SK-N-SH (cell line): Measurements from ENCODE around the gene TMEM51. TPM values are rescaled to one million over a fixed set of nuclear protein-coding genes. Genes with fewer than 3 reads are reported as not detected.

ENCODE experiments used
- CTCF ChIA-PET: fragments of 300-600, 350-600 bp; formaldehyde crosslinking; extraction: SDS; loops from one replicate; lab custom pipeline; 2021; lab: Yijun Ruan, JAX
- POLR2A ChIA-PET: fragments of 350-600 bp; sonication (Branson Sonifier 250); formaldehyde crosslinking; extraction: SDS; loops from one replicate; lab custom pipeline; 2020; ENCODE audit warnings: antibody characterized with exemption, inconsistent platforms; lab: Yijun Ruan, JAX
- DNase-seq: peaks from one replicate; pipeline ENCODE4 v3.0.0; 2012
- H2AFZ ChIP-seq: fragments of 200-600 bp; sonication (generic); 2 replicates; pipeline ENCODE4 v1.8.1; 2016; ENCODE audit warnings: antibody characterized with exemption, mild to moderate bottlenecking, low read depth
- H3F3A ChIP-seq: fragments of 200-600 bp; sonication (generic); replicated peaks from 2 replicates; pipeline ENCODE3; 2016; ENCODE audit warnings: antibody characterized with exemption, mild to moderate bottlenecking; ENCODE audit not compliant: insufficient read depth
- H3K27ac ChIP-seq, 2 experiments: fragments of 200-500 bp in 1 of 2; fragments of 200-600 bp in 1 of 2; sonication (Bioruptor generic) in 1 of 2; sonication (generic), shearing (Covaris generic) in 1 of 2; 2 replicates each; pipeline versions ENCODE4 v1.5.1 to v1.6.1; 2014 to 2016; ENCODE audit warnings: low read depth in 2 of 2, inconsistent platforms in 1 of 2, low read length in 1 of 2, mild to moderate bottlenecking in 1 of 2, mixed read lengths in 1 of 2
- H3K27me3 ChIP-seq: fragments of 200-600 bp; sonication (generic), shearing (Covaris generic); 2 replicates; pipeline ENCODE4 v1.6.1; 2016; ENCODE audit warnings: mixed run types; ENCODE audit not compliant: insufficient read depth
- H3K36me3 ChIP-seq, 2 experiments: fragments of 200-500 bp in 1 of 2; fragments of 200-600 bp in 1 of 2; sonication (Bioruptor generic) in 1 of 2; sonication (generic) in 1 of 2; replicated peaks in 1 of 2; 2 replicates each; pipeline versions ENCODE3 to v1.5.1; 2014 to 2016; ENCODE audit warnings: low read length in 1 of 2, mild to moderate bottlenecking in 1 of 2; ENCODE audit not compliant: insufficient read depth in 2 of 2, control insufficient read depth in 1 of 2
- H3K4me1 ChIP-seq, 2 experiments: fragments of 200-500 bp in 1 of 2; fragments of 200-600 bp in 1 of 2; sonication (Bioruptor generic) in 1 of 2; sonication (generic), shearing (Covaris generic) in 1 of 2; 2 replicates each; pipeline versions ENCODE4 v1.5.1 to v1.6.1; 2014 to 2016; ENCODE audit warnings: low read depth in 1 of 2, low read length in 1 of 2, mixed run types in 1 of 2; ENCODE audit not compliant: insufficient read depth in 2 of 2, control insufficient read depth in 1 of 2
- H3K4me2 ChIP-seq: fragments of 200-600 bp; sonication (generic), shearing (Covaris generic); 2 replicates; pipeline ENCODE4 v1.6.1; 2017; ENCODE audit warnings: mixed run types
- H3K4me3 ChIP-seq, 2 experiments: fragments of 200-500 bp in 1 of 2; fragments of 200-600 bp in 1 of 2; sonication (Bioruptor generic) in 1 of 2; sonication (generic), shearing (Covaris generic) in 1 of 2; 2 replicates each; pipeline versions ENCODE4 v1.5.1 to v1.8.1; 2014 to 2016; ENCODE audit warnings: low read depth in 2 of 2, inconsistent platforms in 1 of 2, low read length in 1 of 2, mild to moderate bottlenecking in 1 of 2, mixed read lengths in 1 of 2, moderate library complexity in 1 of 2
- H3K79me2 ChIP-seq: fragments of 200-600 bp; sonication (generic); 2 replicates; pipeline ENCODE4 v1.8.1; 2017; ENCODE audit warnings: mild to moderate bottlenecking; ENCODE audit not compliant: insufficient read depth
- H3K9ac ChIP-seq: fragments of 200-600 bp; sonication (generic); 2 replicates; pipeline ENCODE4 v1.6.1; 2017; ENCODE audit warnings: mixed run types
- H3K9me2 ChIP-seq: fragments of 200-600 bp; sonication (generic); 2 replicates; pipeline ENCODE4 v1.6.1; 2017; ENCODE audit warnings: mixed run types
- H3K9me3 ChIP-seq: fragments of 200-600 bp; sonication (generic); 2 replicates; pipeline ENCODE4 v1.6.1; 2017; ENCODE audit warnings: mixed run types, mild to moderate bottlenecking, moderate library complexity
- H4K20me1 ChIP-seq: fragments of 200-600 bp; sonication (generic); 2 replicates; pipeline ENCODE4 v1.6.1; 2017; ENCODE audit warnings: mild to moderate bottlenecking, mixed run types; ENCODE audit not compliant: insufficient read depth
- CHD2 ChIP-seq: fragments of 150-350 bp; IDR thresholded peaks from 2 replicates; pipeline ENCODE4 v1.6.1; 2018; ENCODE audit warnings: low read length; ENCODE audit not compliant: partially characterized antibody
- FOSL2 ChIP-seq: IDR thresholded peaks from 2 replicates; pipeline ENCODE4 v1.4.0; 2012; ENCODE audit warnings: low read depth, mild to moderate bottlenecking, moderate library complexity, borderline replicate concordance
- FOXJ3 ChIP-seq: sonication (generic); formaldehyde crosslinking; IDR thresholded peaks from 2 replicates; pipeline ENCODE4 v1.5.1; 2020; ENCODE audit warnings: mild to moderate bottlenecking, missing genetic modification reagents
- JUND ChIP-seq: IDR thresholded peaks from 2 replicates; pipeline ENCODE4 v1.4.0; 2012
- MEF2A ChIP-seq: IDR thresholded peaks from 2 replicates; pipeline ENCODE4 v1.4.0; 2012; ENCODE audit warnings: low read depth, borderline replicate concordance
- POLR2AphosphoS5 ChIP-seq: IDR thresholded peaks from 2 replicates; pipeline ENCODE4 v1.6.1; 2012; ENCODE audit warnings: low read depth, low read length
- RCOR1 ChIP-seq: fragments of 150-350 bp; IDR thresholded peaks from 2 replicates; pipeline ENCODE4 v1.6.1; 2017; ENCODE audit warnings: antibody characterized with exemption, low read length
- RFX5 ChIP-seq: IDR thresholded peaks from 2 replicates; pipeline ENCODE4 v1.6.1; 2012; ENCODE audit warnings: mild to moderate bottlenecking, improper control_type of control experiment, low read length
- RXRA ChIP-seq: IDR thresholded peaks from 2 replicates; pipeline ENCODE4 v1.4.0; 2012; ENCODE audit warnings: low read depth, mild to moderate bottlenecking, borderline replicate concordance
- TAF1 ChIP-seq: IDR thresholded peaks from 2 replicates; pipeline ENCODE4 v1.6.1; 2012; ENCODE audit warnings: low read depth, mild to moderate bottlenecking, low read length, moderate library complexity, borderline replicate concordance
- TEAD4 ChIP-seq: IDR thresholded peaks from 2 replicates; pipeline ENCODE4 v1.4.0; 2012; ENCODE audit warnings: mild to moderate bottlenecking, borderline replicate concordance; ENCODE audit not compliant: insufficient read depth
- YY1 ChIP-seq: IDR thresholded peaks from 2 replicates; pipeline ENCODE4 v1.4.0; 2012; ENCODE audit warnings: low read depth, mild to moderate bottlenecking
- WGBS: methylation state at CpG from one replicate; pipeline ENCODE4 v1.1.6; 2017; ENCODE audit warnings: low lambda C conversion rate; 5-methylcytosine and 5-hydroxymethylcytosine counted together
- polyA plus RNA-seq, 3 experiments: library from polyadenylated mRNA; depleted of rRNA; stranded (reverse); fragments of >200 nt; gene quantifications; 2 replicates each; pipeline ENCODE4 v1.2.3, GENCODE V29; 2012
- TF ChIP-seq, protein P1 (sequence below): IDR thresholded peaks from 2 replicates; pipeline ENCODE4 v1.4.0; 2012; ENCODE audit warnings: low read depth, borderline replicate concordance
- TF ChIP-seq, protein P2 (sequence below): fragments of 200-600 bp; sonication (generic); IDR thresholded peaks from 2 replicates; pipeline ENCODE4 v1.6.1; 2017; ENCODE audit warnings: antibody characterized with exemption, mild to moderate bottlenecking, moderate library complexity
- TF ChIP-seq, protein P3 (sequence below): IDR thresholded peaks from 2 replicates; pipeline ENCODE4; 2012
- TF ChIP-seq, protein P4 (sequence below): fragments of 150-350 bp; IDR thresholded peaks from 2 replicates; pipeline ENCODE4 v1.6.1; 2016; ENCODE audit warnings: mild to moderate bottlenecking, low read depth, low read length

TMEM51 gene
- polyA plus RNA-seq, 1 of the 3 experiments (the other 2 are of a cell fraction): 25.6 TPM

DNA sequence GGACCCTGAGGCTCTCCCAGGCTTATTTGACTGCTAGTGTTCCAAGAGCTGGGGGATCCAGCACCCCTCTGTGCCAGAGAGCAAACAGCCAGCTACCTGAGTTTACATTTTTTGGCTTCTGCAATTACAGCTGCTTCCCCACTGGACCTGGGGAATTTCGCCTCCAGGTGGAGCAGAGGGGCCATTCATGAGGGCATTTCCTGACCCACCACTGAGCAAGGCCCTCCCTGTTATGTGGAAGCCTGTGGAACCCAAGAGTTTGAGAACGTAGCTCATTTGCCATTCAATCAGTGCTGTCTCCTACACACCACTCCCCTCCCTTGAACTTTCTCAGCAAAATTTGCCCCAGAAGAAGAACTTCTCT, 42.7 kb upstream of the TMEM51 start:
- H2AFZ ChIP-seq: no peak overlapping the region
- H3F3A ChIP-seq: no peaks in the 10 kb centered on the region
- ChIA-PET POLR2A (no interaction called here), CTCF (interaction anchor here (0.6 to 3.6 kb wide), 6 partner anchors 11 to 221 kb away, joined by 3 to 20 read pairs (median 3); partner anchors contain the start of gene TMEM51)
- H4K20me1 ChIP-seq: no peaks in the 10 kb centered on the region
- WGBS: 79% methylated on average over 2 of the region's 2 CpGs
- H3K27me3 ChIP-seq: no peaks in the 10 kb centered on the region
- H3K27ac ChIP-seq: no peak overlapping the region
- H3K36me3 ChIP-seq: no peaks in the 10 kb centered on the region
- H3K79me2 ChIP-seq: no peaks in the 10 kb centered on the region
- peaks cover 0 to 6% of the 10 kb centered on the region in 2 experiments; a peak in 2 of 4 replicates for H3K4me1 ChIP-seq
- H3K9me2 ChIP-seq: no peaks in the 10 kb centered on the region
- DNase-seq: no peak
- H3K9ac ChIP-seq: no peak overlapping the region
- no peak for TF ChIP-seq RCOR1
- TF ChIP-seq, protein P1, sequence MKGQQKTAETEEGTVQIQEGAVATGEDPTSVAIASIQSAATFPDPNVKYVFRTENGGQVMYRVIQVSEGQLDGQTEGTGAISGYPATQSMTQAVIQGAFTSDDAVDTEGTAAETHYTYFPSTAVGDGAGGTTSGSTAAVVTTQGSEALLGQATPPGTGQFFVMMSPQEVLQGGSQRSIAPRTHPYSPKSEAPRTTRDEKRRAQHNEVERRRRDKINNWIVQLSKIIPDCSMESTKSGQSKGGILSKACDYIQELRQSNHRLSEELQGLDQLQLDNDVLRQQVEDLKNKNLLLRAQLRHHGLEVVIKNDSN: no peak
- no peak overlapping the region for H3K4me2 ChIP-seq
- no peak overlapping the region for H3K4me3 ChIP-seq
- H3K9me3 ChIP-seq: no peaks in the 10 kb centered on the region

DNA sequence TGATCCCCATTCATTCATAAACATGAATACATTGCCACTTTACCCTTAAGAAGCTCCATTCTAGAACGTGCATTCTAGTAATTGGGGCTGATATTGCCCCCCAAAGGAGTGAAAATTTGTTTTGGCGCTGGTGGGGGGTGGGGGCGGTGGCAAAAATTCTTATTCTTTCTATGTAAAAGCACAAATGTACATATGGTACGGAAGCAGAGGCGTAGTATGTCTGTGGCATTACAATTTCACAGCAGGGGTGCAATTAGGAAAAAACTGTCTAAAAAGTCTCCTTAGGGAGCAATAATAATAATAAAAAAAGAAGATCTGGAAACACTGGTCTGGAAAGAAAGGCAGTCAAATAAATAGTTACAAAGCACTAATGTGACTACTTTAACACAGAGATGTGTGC, 40.4 kb upstream of the TMEM51 start:
- WGBS: 79% methylated on average over 5 of the region's 5 CpGs
- Histone ChIP-seq H3K36me3 (no peaks in the 10 kb centered on the region), H3K27ac (no peak overlapping the region), H3K4me2 (no peak overlapping the region), H3K79me2 (no peaks in the 10 kb centered on the region), H3K9me3 (no peaks in the 10 kb centered on the region), H3K27me3 (no peaks in the 10 kb centered on the region), H3K4me1 (peaks cover 0 to 15% of the 10 kb centered on the region in 2 experiments; a peak in 2 of 4 replicates), H3K4me3 (no peak overlapping the region), H2AFZ (no peak overlapping the region), H4K20me1 (no peaks in the 10 kb centered on the region), H3F3A (no peaks in the 10 kb centered on the region), H3K9me2 (no peaks in the 10 kb centered on the region), H3K9ac (no peak overlapping the region)
- no peak for DNase-seq
- ChIA-PET POLR2A (no interaction called here), CTCF (interaction anchor here (1.3 to 3.6 kb wide), 3 partner anchors 13 to 40 kb away, joined by 3 to 20 read pairs (median 11); no protein-coding TSS in a partner anchor)
- no peak for TF ChIP-seq JUND
- no peak for TF ChIP-seq FOSL2
- TF ChIP-seq, protein P2, sequence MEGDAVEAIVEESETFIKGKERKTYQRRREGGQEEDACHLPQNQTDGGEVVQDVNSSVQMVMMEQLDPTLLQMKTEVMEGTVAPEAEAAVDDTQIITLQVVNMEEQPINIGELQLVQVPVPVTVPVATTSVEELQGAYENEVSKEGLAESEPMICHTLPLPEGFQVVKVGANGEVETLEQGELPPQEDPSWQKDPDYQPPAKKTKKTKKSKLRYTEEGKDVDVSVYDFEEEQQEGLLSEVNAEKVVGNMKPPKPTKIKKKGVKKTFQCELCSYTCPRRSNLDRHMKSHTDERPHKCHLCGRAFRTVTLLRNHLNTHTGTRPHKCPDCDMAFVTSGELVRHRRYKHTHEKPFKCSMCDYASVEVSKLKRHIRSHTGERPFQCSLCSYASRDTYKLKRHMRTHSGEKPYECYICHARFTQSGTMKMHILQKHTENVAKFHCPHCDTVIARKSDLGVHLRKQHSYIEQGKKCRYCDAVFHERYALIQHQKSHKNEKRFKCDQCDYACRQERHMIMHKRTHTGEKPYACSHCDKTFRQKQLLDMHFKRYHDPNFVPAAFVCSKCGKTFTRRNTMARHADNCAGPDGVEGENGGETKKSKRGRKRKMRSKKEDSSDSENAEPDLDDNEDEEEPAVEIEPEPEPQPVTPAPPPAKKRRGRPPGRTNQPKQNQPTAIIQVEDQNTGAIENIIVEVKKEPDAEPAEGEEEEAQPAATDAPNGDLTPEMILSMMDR: no peak
- TF ChIP-seq RFX5: no peak
- no peak for TF ChIP-seq POLR2AphosphoS5
- TF ChIP-seq FOXJ3 (CRISPR knock-in tag): no peak
- no peak for TF ChIP-seq RXRA
- TF ChIP-seq MEF2A: no peak
- TF ChIP-seq, protein P3, sequence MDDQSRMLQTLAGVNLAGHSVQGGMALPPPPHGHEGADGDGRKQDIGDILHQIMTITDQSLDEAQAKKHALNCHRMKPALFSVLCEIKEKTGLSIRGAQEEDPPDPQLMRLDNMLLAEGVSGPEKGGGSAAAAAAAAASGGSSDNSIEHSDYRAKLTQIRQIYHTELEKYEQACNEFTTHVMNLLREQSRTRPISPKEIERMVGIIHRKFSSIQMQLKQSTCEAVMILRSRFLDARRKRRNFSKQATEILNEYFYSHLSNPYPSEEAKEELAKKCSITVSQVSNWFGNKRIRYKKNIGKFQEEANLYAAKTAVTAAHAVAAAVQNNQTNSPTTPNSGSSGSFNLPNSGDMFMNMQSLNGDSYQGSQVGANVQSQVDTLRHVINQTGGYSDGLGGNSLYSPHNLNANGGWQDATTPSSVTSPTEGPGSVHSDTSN: no peak
- no peak for TF ChIP-seq CHD2
- no peak for TF ChIP-seq TAF1
- no peak for TF ChIP-seq TEAD4
- TF ChIP-seq YY1: no peak
- TF ChIP-seq, protein P4, sequence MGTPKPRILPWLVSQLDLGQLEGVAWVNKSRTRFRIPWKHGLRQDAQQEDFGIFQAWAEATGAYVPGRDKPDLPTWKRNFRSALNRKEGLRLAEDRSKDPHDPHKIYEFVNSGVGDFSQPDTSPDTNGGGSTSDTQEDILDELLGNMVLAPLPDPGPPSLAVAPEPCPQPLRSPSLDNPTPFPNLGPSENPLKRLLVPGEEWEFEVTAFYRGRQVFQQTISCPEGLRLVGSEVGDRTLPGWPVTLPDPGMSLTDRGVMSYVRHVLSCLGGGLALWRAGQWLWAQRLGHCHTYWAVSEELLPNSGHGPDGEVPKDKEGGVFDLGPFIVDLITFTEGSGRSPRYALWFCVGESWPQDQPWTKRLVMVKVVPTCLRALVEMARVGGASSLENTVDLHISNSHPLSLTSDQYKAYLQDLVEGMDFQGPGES: no peak
